Peyer's patch (tissue), 4 donors: ENCODE measurements around the gene UBE4B. TPM values are rescaled to one million over a fixed set of nuclear protein-coding genes. Genes with fewer than 3 reads are reported as not detected.

Experiments
- DNase-seq, 3 donors: peaks; one replicate each; pipeline ENCODE4 v3.0.0-alpha.2; 2017 to 2019
- H3K27ac ChIP-seq, 4 donors: fragments of 200-600 bp; sonication (generic); one replicate each; pipeline ENCODE4 v1.5.1; 2016 to 2019
- H3K27me3 ChIP-seq, 2 donors: fragments of 200-600 bp; sonication (generic); one replicate each; pipeline ENCODE4 v1.5.1; 2019
- H3K36me3 ChIP-seq, 3 donors: fragments of 200-600 bp; sonication (generic); one replicate each; pipeline ENCODE4 v1.5.1; 2016 to 2019
- H3K4me1 ChIP-seq, 4 donors: fragments of 200-600 bp; sonication (generic); one replicate each; pipeline ENCODE4 v1.5.1; 2016 to 2019
- H3K4me3 ChIP-seq, 4 donors: fragments of 200-600 bp; sonication (generic); 1 replicate in 3 of 4; 2 replicates in 1 of 4; pipeline ENCODE4 v1.5.1; 2016 to 2019; ENCODE audit warnings: mild to moderate bottlenecking in 1 of 4
- H3K9me3 ChIP-seq, 4 donors: fragments of 200-600 bp; sonication (generic); one replicate each; pipeline ENCODE4 v1.5.1; 2016 to 2019; ENCODE audit warnings: mild to moderate bottlenecking in 1 of 4
- CTCF ChIP-seq, 6 experiments: fragments of 450-650 bp in 4 of 6; fragments of 200-600 bp in 2 of 6; sonication (generic) in 1 of 6; IDR thresholded peaks; one replicate each; pipeline ENCODE4 v1.5.1; 2017 to 2019; ENCODE audit warnings: antibody characterized with exemption in 6 of 6, mild to moderate bottlenecking in 3 of 6, moderate library complexity in 1 of 6
- POLR2A ChIP-seq, 2 donors: fragments of 450-650 bp; IDR thresholded peaks; one replicate each; pipeline ENCODE4 v1.5.1; 2017; ENCODE audit warnings: antibody characterized with exemption in 2 of 2, mild to moderate bottlenecking in 2 of 2, moderate library complexity in 2 of 2
- small RNA-seq, 2 donors: library from RNA; depleted of rRNA; stranded (forward); fragments of <200 nt; gene quantifications; one replicate each; pipeline ENCODE3, GENCODE V24; 2016
- total RNA-seq, 4 donors: library from RNA; depleted of rRNA; stranded (reverse); fragments of >200 nt; gene quantifications; one replicate each; pipeline ENCODE4 v1.1.0, GENCODE V29; 2016

UBE4B gene
- total RNA-seq, 4 donors from 2014 or later, result 40.3 to 102 (median 67.8) TPM

- no peak for DNase-seq
- H3K9me3 ChIP-seq, result no peaks in the 10 kb centered on the region
- TF ChIP-seq POLR2A (IDR thresholded peaks at IDR 0.05), result no peak
- no peak for TF ChIP-seq CTCF (IDR thresholded peaks at IDR 0.05)
Measured at GRCh38 chr1:10228528-10228927, 195.8 kb downstream of the UBE4B start.

GRCh38 chr1:10229903-10230302, 197.1 kb downstream of the UBE4B start:
- H3K4me3 ChIP-seq, result no peak overlapping the region
- TF ChIP-seq CTCF (IDR thresholded peaks at IDR 0.05) (no peak), POLR2A (IDR thresholded peaks at IDR 0.05) (no peak)
- no peak for DNase-seq
- no peaks in the 10 kb centered on the region for H3K4me1 ChIP-seq
- no peak overlapping the region for H3K27ac ChIP-seq
- peaks cover 0 to 13% (median 0%) of the 10 kb centered on the region in 3 donors for H3K36me3 ChIP-seq
- H3K27me3 ChIP-seq, result no peaks in the 10 kb centered on the region
- no peaks in the 10 kb centered on the region for H3K9me3 ChIP-seq

More at GRCh38 chr1:10228528-10228927, 195.8 kb downstream of the UBE4B start:
- Histone ChIP-seq H3K27ac (no peak overlapping the region), H3K4me3 (no peak overlapping the region), H3K36me3 (peaks cover 0 to under 1% (median 0%) of the 10 kb centered on the region in 3 donors), H3K27me3 (no peaks in the 10 kb centered on the region), H3K4me1 (no peaks in the 10 kb centered on the region)

Small RNAs within 50 kb of the gene (small RNA-seq; reads per million reads assigned to genes)
- gene MIR1273D (0 reads per million in 2 donors), gene RNU6-828P (0 reads per million in 2 donors)

Other genes with a start within 250 kb of the UBE4B start
- 100 to 1,000 TPM in 2 of 4 donors, 10 to 100 TPM in 2; 47.9 to 107 (median 103) TPM for gene CLSTN1, start 209.0 kb upstream of the UBE4B start, total RNA-seq
- gene CTNNBIP1, start 122.7 kb upstream of the UBE4B start, total RNA-seq, result 10 to 100 TPM; 24.0 to 30.5 (median 28.5) TPM
- 10 to 100 TPM; 20.2 to 38.8 (median 31.6) TPM for gene LZIC, start 89.6 kb upstream of the UBE4B start, total RNA-seq
- gene NMNAT1, start 89.5 kb upstream of the UBE4B start, total RNA-seq, result 10 to 100 TPM in 3 of 4 donors, 1 to 10 TPM in 1; 5.8 to 27.9 (median 18.8) TPM
- 1 to 10 TPM in 1 of 4 donors, not detected in 3; 2.3 TPM for gene RBP7, start 35.7 kb upstream of the UBE4B start, total RNA-seq
- gene KIF1B, start 177.6 kb downstream of the UBE4B start, total RNA-seq, result 10 to 100 TPM; 55.2 to 88.1 (median 67.0) TPM